ENCODE data around the gene SCT. TPM values are rescaled to one million over a fixed set of nuclear protein-coding genes. Genes with fewer than 3 reads are reported as not detected.
"Not testable (repeated sequence)": the region's sequence is repeated elsewhere in the genome, so short reads cannot be mapped to it uniquely, and the experiment has no call there.

SCT gene
- total RNA-seq, 1 experiment from 2014 or later: not detected

DNA sequence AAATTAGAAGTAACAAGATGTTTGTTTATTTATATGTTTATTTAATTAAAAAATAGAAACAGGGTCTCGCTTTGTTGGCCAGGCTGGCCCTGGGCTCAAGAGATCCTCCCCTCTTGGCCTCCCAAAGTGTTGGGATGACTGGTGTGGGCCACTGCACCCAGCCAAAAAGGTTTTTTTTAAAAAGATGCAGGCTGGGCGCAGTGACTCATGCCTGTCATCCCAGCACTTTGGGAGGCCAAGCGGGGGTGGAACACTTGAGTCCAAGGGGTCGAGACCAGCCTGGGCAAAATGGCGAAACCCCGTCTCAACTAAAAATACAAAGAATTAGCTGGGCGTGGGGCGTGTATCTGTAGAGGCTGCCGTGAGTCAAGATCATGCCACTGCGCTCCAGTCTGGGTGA lies 23.5 kb upstream of the SCT start:
- no peaks in the 10 kb centered on the region for H3K27me3 ChIP-seq (replicated peaks; ENCODE audit: control insufficient read depth, insufficient read depth, low read length)
- H3K36me3 Mint-ChIP-seq (ENCODE audit: insufficient read depth, unreplicated experiment): peaks cover 72% of the 10 kb centered on the region
- no peak overlapping the region for H3K4me3 Mint-ChIP-seq (ENCODE audit: unreplicated experiment)
- H3K27me3 Mint-ChIP-seq (ENCODE audit: insufficient read depth, unreplicated experiment): no peaks in the 10 kb centered on the region
- peaks cover 13% of the 10 kb centered on the region for H3K4me1 ChIP-seq
- H3K27ac Mint-ChIP-seq (ENCODE audit: unreplicated experiment): no peak overlapping the region
- no peaks in the 10 kb centered on the region; the same call in 1 of the 2 replicates for H3K9me3 ChIP-seq
- intact Hi-C loops (cut with micrococcal nuclease; ENCODE audit: unreplicated experiment): no loop called here
- no peaks in the 10 kb centered on the region for H3K9me3 Mint-ChIP-seq (ENCODE audit: unreplicated experiment)
- no peak overlapping the region for H3K4me3 ChIP-seq (ENCODE audit: low read depth, low read length)
- H3K4me1 Mint-ChIP-seq (ENCODE audit: low read depth, unreplicated experiment): no peaks in the 10 kb centered on the region
- TF ChIP-seq, protein P1, sequence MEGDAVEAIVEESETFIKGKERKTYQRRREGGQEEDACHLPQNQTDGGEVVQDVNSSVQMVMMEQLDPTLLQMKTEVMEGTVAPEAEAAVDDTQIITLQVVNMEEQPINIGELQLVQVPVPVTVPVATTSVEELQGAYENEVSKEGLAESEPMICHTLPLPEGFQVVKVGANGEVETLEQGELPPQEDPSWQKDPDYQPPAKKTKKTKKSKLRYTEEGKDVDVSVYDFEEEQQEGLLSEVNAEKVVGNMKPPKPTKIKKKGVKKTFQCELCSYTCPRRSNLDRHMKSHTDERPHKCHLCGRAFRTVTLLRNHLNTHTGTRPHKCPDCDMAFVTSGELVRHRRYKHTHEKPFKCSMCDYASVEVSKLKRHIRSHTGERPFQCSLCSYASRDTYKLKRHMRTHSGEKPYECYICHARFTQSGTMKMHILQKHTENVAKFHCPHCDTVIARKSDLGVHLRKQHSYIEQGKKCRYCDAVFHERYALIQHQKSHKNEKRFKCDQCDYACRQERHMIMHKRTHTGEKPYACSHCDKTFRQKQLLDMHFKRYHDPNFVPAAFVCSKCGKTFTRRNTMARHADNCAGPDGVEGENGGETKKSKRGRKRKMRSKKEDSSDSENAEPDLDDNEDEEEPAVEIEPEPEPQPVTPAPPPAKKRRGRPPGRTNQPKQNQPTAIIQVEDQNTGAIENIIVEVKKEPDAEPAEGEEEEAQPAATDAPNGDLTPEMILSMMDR (IDR thresholded peaks at IDR 0.05; ENCODE audit: insufficient read depth in 1 of 2, low read depth in 1 of 2, low read length in 1 of 2, severe bottlenecking in 1 of 2, unreplicated experiment in 1 of 2): no peak
- BruUV-seq (replicated peaks): no TSS peak
- H3K36me3 ChIP-seq (ENCODE audit: control insufficient read depth, insufficient read depth, low read length): peaks cover 2% of the 10 kb centered on the region
- CTCF ChIA-PET: no interaction called here
- DNase-seq: no peak
- POLR2A ChIA-PET: no interaction called here

DNA sequence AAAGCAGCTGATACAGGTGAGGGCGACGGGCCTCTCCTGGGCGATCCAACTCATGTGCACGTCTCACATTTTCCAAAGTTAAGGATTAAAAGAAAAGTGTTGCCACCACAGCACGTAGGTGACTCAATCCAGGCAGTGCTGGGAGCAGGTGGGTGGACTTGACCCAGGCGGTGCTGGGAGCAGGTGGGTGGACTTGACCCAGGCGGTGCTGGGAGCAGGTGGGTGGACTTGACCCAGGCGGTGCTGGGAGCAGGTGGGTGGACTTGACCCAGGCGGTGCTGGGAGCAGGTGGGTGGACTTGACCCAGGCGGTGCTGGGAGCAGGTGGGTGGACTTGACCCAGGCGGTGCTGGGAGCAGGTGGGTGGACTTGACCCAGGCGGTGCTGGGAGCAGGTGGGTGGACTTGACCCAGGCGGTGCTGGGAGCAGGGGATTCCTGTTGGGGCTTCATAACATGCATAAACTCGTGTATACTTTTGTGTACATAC lies 20.7 kb upstream of the SCT start:
- H3K9me3 Mint-ChIP-seq (ENCODE audit: unreplicated experiment); H3K27me3 Mint-ChIP-seq (ENCODE audit: insufficient read depth, unreplicated experiment); H3K4me1 ChIP-seq; CTCF ChIA-PET; H3K4me3 ChIP-seq (ENCODE audit: low read depth, low read length); H3K4me3 Mint-ChIP-seq (ENCODE audit: unreplicated experiment); H3K9me3 ChIP-seq; BruUV-seq (replicated peaks); H3K27ac Mint-ChIP-seq (ENCODE audit: unreplicated experiment); H3K36me3 ChIP-seq (ENCODE audit: control insufficient read depth, insufficient read depth, low read length); H3K4me1 Mint-ChIP-seq (ENCODE audit: low read depth, unreplicated experiment); H3K27me3 ChIP-seq (replicated peaks; ENCODE audit: control insufficient read depth, insufficient read depth, low read length); intact Hi-C loops (cut with micrococcal nuclease; ENCODE audit: unreplicated experiment); DNase-seq; POLR2A ChIA-PET: not testable (repeated sequence)
- H3K36me3 Mint-ChIP-seq (ENCODE audit: insufficient read depth, unreplicated experiment): peaks cover 65% of the 10 kb centered on the region

GRCh38 chr11:646214-646613 lies 19.2 kb upstream of the SCT start:
- no peaks in the 10 kb centered on the region for H3K9me3 Mint-ChIP-seq (ENCODE audit: unreplicated experiment)
- no peaks in the 10 kb centered on the region for H3K4me1 Mint-ChIP-seq (ENCODE audit: low read depth, unreplicated experiment)
- H3K27me3 Mint-ChIP-seq (ENCODE audit: insufficient read depth, unreplicated experiment): no peaks in the 10 kb centered on the region
- DNase-seq: no peak
- POLR2A ChIA-PET: no interaction called here
- no peak overlapping the region for H3K27ac Mint-ChIP-seq (ENCODE audit: unreplicated experiment)
- H3K4me1 ChIP-seq: no peaks in the 10 kb centered on the region
- TF ChIP-seq, protein P1 (IDR thresholded peaks at IDR 0.05; ENCODE audit: insufficient read depth in 1 of 2, low read depth in 1 of 2, low read length in 1 of 2, severe bottlenecking in 1 of 2, unreplicated experiment in 1 of 2): no peak
- H3K36me3 ChIP-seq (ENCODE audit: control insufficient read depth, insufficient read depth, low read length): no peaks in the 10 kb centered on the region; the same call in 1 of the 2 replicates
- no peaks in the 10 kb centered on the region for H3K9me3 ChIP-seq
- BruUV-seq (replicated peaks): no TSS peak
- CTCF ChIA-PET: interaction anchor here (0.6 kb wide), 2 partner anchors 83 to 1463 kb away, joined by 3 to 4 read pairs; no protein-coding TSS in a partner anchor
- H3K4me3 ChIP-seq (ENCODE audit: low read depth, low read length): no peak overlapping the region
- H3K27me3 ChIP-seq (replicated peaks; ENCODE audit: control insufficient read depth, insufficient read depth, low read length): no peaks in the 10 kb centered on the region
- intact Hi-C loops (cut with micrococcal nuclease; ENCODE audit: unreplicated experiment): no loop called here
- peaks cover 67% of the 10 kb centered on the region for H3K36me3 Mint-ChIP-seq (ENCODE audit: insufficient read depth, unreplicated experiment)
- H3K4me3 Mint-ChIP-seq (ENCODE audit: unreplicated experiment): no peak overlapping the region

- H3K9me3 ChIP-seq: no peaks in the 10 kb centered on the region
- no peaks in the 10 kb centered on the region; the same call in 1 of the 2 replicates for H3K36me3 ChIP-seq (ENCODE audit: control insufficient read depth, insufficient read depth, low read length)
- no peak overlapping the region for H3K4me3 ChIP-seq (ENCODE audit: low read depth, low read length)
- no peak overlapping the region for H3K27ac Mint-ChIP-seq (ENCODE audit: unreplicated experiment)
- CTCF ChIA-PET: interaction anchor here (0.6 kb wide), 2 partner anchors 84 to 1464 kb away, joined by 3 to 4 read pairs; no protein-coding TSS in a partner anchor
- no peaks in the 10 kb centered on the region for H3K27me3 Mint-ChIP-seq (ENCODE audit: insufficient read depth, unreplicated experiment)
- POLR2A ChIA-PET: no interaction called here
- H3K36me3 Mint-ChIP-seq (ENCODE audit: insufficient read depth, unreplicated experiment): peaks cover 70% of the 10 kb centered on the region
- intact Hi-C loops (cut with micrococcal nuclease; ENCODE audit: unreplicated experiment): no loop called here
- TF ChIP-seq, protein P1 (IDR thresholded peaks at IDR 0.05; ENCODE audit: insufficient read depth in 1 of 2, low read depth in 1 of 2, low read length in 1 of 2, severe bottlenecking in 1 of 2, unreplicated experiment in 1 of 2): no peak
- H3K9me3 Mint-ChIP-seq (ENCODE audit: unreplicated experiment): no peaks in the 10 kb centered on the region
- no peaks in the 10 kb centered on the region for H3K4me1 Mint-ChIP-seq (ENCODE audit: low read depth, unreplicated experiment)
- DNase-seq: no peak
- no peaks in the 10 kb centered on the region for H3K27me3 ChIP-seq (replicated peaks; ENCODE audit: control insufficient read depth, insufficient read depth, low read length)
- no peaks in the 10 kb centered on the region for H3K4me1 ChIP-seq
- no peak overlapping the region for H3K4me3 Mint-ChIP-seq (ENCODE audit: unreplicated experiment)
- BruUV-seq (replicated peaks): no TSS peak
Measured at GRCh38 chr11:645536-645935, 18.6 kb upstream of the SCT start.
